Kidney epithelial cell (primary cell): ENCODE data around the gene FARP1. TPM values are rescaled to one million over a fixed set of nuclear protein-coding genes. Genes with fewer than 3 reads are reported as not detected.
A peak's percentile ranks its signal among the peaks of the same experiment; 100 is the strongest.

ENCODE experiments used
- DNase-seq: peaks from one replicate; pipeline ENCODE4 v3.0.0-alpha.2; 2010; ENCODE audit warnings: low read depth
- H3K27me3 ChIP-seq: 2 replicates; pipeline ENCODE4 v1.6.0; 2011; ENCODE audit warnings: low read length; ENCODE audit not compliant: control insufficient read depth, insufficient read depth
- H3K36me3 ChIP-seq: 2 replicates; pipeline ENCODE4 v1.5.1; 2011; ENCODE audit warnings: low read length; ENCODE audit not compliant: control insufficient read depth, insufficient read depth
- H3K4me3 ChIP-seq: 2 replicates; pipeline ENCODE4 v1.5.1; 2011; ENCODE audit warnings: low read depth, mild to moderate bottlenecking, control low read depth, low read length
- total RNA-seq: library from RNA; depleted of rRNA; stranded (reverse); fragments of >200 nt; gene quantifications from 2 replicates; pipeline ENCODE4 v1.2.3, GENCODE V29; 2015
- TF ChIP-seq, protein P1 (sequence below): IDR thresholded peaks from 2 replicates; pipeline ENCODE4 v1.5.1; 2011; ENCODE audit warnings: mild to moderate bottlenecking, moderate library complexity, low read length, control low read depth, inconsistent platforms; ENCODE audit not compliant: insufficient read depth, poor library complexity, severe bottlenecking

FARP1 gene
- total RNA-seq, 1 donor from 2014 or later: 135 TPM

DNA sequence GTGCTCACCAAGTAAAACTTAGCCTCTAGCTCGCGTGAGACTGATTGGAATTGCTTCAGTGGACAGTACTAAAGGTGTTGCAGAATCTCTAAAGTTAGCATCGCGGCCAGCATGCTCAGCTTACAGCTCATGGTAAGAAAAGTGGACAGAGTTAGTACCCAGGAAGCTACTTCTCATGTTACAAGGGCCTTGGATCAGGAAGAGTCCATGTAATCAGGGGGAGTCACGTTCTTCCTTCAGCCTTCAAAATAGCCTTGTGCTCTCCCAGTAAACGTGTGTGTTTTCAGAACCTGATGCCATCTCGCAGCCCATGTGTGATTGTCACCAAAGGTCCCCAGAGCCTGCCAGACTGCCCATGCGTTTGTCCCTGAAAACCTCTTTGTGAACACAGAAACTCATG, 230.0 kb downstream of the FARP1 start:
- TF ChIP-seq, protein P1, sequence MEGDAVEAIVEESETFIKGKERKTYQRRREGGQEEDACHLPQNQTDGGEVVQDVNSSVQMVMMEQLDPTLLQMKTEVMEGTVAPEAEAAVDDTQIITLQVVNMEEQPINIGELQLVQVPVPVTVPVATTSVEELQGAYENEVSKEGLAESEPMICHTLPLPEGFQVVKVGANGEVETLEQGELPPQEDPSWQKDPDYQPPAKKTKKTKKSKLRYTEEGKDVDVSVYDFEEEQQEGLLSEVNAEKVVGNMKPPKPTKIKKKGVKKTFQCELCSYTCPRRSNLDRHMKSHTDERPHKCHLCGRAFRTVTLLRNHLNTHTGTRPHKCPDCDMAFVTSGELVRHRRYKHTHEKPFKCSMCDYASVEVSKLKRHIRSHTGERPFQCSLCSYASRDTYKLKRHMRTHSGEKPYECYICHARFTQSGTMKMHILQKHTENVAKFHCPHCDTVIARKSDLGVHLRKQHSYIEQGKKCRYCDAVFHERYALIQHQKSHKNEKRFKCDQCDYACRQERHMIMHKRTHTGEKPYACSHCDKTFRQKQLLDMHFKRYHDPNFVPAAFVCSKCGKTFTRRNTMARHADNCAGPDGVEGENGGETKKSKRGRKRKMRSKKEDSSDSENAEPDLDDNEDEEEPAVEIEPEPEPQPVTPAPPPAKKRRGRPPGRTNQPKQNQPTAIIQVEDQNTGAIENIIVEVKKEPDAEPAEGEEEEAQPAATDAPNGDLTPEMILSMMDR: no peak
- Histone ChIP-seq H3K4me3 (no peak overlapping the region), H3K36me3 (no peaks in the 10 kb centered on the region), H3K27me3 (no peaks in the 10 kb centered on the region)
- DNase-seq: peak; percentile 45

DNA sequence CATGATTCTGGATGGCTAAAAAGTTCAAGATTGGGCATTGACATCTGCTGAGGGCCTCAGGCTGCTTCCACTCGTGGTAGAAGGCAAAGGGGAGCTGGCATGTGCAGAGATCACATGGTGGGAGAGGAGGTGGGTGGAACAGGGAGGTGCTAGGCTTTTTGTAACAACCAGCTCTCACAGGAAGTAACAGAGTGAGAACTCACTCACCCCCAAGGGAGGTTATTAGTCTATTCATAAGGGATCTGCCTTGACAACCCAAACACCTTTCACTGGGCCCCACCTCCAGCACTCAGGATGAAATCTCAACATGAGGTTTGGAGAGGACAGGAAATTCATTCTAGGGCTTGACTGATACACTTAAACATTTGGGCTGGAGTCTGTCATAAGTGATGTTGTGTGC, 231.9 kb downstream of the FARP1 start:
- Histone ChIP-seq H3K36me3 (no peaks in the 10 kb centered on the region), H3K4me3 (no peak overlapping the region), H3K27me3 (no peaks in the 10 kb centered on the region)
- TF ChIP-seq, protein P1: no peak
- DNase-seq: no peak

DNA sequence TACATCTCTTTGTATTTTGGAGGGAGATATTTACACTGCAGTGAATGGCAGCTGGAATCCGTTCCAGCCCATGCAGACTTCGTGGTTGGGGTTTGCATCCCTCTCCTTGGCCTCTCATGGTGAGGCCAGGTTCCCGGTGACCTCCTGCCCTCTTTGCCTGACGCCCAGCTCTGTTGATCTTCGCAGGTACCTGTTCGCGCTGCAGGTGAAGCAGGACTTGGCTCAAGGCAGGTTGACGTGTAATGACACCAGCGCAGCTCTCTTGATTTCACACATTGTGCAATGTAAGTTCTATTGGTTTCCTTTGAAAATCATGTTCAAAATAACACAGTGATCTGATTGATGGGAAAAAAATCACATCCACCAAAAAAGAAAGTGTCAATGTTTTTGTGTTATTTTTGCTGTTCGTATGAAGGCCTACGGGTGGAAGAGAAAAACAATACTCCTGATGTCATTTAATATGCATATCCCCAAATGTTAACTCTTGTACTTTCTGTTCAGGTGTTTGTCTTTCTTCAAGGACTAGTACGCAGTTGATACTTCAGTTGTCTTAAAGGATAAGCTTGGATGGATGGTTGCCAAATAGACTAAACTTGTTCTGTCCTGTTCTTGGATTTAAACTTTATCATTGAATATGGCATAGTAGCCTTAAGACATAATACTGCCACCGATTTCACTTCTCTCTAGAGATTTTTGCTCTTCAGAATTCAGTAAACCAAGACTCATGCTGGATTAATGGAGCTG, 234.9 kb downstream of the FARP1 start:
- TF ChIP-seq, protein P1: no peak

DNA sequence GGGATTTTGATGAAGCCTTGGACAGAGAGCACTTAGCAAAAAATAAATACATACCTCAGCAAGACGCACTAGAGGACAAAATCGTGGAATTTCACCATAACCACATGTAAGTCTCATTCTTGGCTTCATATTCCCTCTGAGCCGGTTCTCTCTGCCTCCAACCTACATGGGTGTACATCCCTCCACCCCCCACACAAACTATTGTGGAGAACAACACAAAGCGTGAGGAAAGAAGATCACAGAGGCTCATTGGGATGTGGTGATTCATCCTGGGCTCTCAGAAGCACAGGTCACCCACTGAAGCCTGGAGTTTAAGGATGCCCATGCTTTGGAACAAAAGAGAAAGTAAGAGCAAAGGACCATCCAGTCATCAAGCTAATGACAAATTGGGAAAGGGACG, 241.8 kb downstream of the FARP1 start:
- H3K4me3 ChIP-seq: no peak overlapping the region
- peak; percentile 61 for DNase-seq
- H3K27me3 ChIP-seq: no peaks in the 10 kb centered on the region
- H3K36me3 ChIP-seq: peaks cover 3% of the 10 kb centered on the region
- TF ChIP-seq, protein P1: no peak

More for the DNA sequence above, 234.9 kb downstream of the FARP1 start:
- no peak for DNase-seq
- H3K36me3 ChIP-seq: no peaks in the 10 kb centered on the region
- no peak overlapping the region for H3K4me3 ChIP-seq
- H3K27me3 ChIP-seq: no peaks in the 10 kb centered on the region

DNA sequence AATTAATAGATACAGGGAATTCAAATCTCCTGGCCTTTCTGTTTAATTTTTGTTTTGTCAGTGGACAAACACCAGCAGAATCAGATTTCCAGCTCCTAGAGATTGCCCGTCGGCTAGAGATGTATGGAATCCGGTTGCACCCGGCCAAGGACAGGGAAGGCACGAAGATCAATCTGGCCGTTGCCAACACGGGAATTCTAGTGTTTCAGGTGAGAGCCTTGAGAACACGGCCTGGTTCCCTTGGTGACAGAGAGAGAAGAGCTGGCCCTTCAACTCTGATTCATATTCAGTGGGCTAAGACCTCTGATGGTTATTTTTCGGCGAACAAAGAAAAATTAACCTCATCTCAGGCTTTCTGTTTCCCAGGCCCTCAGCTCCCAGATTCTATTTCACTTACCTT, 242.7 kb downstream of the FARP1 start:
- TF ChIP-seq, protein P1: no peak
- no peak for DNase-seq
- no peak overlapping the region for H3K4me3 ChIP-seq
- peaks cover 3% of the 10 kb centered on the region for H3K36me3 ChIP-seq
- no peaks in the 10 kb centered on the region for H3K27me3 ChIP-seq

DNA sequence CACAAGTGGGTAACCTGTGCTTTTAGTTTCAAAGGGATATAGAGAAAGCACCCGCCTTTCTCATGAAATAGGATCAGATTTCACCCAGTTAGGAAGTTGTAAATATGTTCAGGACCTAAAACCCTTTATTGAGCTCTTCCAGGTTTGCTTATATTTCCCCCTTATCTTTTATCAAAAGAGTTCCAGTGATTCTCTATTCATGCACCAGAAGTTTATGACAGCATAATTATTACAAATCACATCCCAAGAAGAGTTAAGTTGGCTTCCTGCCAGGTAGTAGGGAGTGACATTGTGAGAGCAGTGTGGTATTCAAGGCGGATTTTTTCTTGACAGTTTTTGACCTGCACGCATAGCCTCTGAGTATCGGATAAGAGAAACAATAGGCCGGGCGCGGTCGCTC, 243.7 kb downstream of the FARP1 start:
- peaks cover 3% of the 10 kb centered on the region for H3K36me3 ChIP-seq
- DNase-seq: no peak
- no peak overlapping the region for H3K4me3 ChIP-seq
- H3K27me3 ChIP-seq: no peaks in the 10 kb centered on the region
- TF ChIP-seq, protein P1: no peak
